GM12865 (cell line): Measurements from ENCODE around the gene RBM20.

ENCODE experiments used
- DNase-seq: peaks from one replicate; pipeline ENCODE4 v3.0.0; 2010; ENCODE audit warnings: low read depth
- H3K4me3 ChIP-seq: 2 replicates; pipeline ENCODE4 v1.5.1; 2011; ENCODE audit warnings: mild to moderate bottlenecking, low read depth, low read length, control low read depth
- TF ChIP-seq, protein P1 (sequence below): IDR thresholded peaks from 2 replicates; pipeline ENCODE4 v1.5.1; 2011; ENCODE audit warnings: low read length, control low read depth, low read depth, inconsistent platforms; ENCODE audit not compliant: insufficient read depth; ENCODE audit errors: missing control alignments

The RBM20 gene

DNA sequence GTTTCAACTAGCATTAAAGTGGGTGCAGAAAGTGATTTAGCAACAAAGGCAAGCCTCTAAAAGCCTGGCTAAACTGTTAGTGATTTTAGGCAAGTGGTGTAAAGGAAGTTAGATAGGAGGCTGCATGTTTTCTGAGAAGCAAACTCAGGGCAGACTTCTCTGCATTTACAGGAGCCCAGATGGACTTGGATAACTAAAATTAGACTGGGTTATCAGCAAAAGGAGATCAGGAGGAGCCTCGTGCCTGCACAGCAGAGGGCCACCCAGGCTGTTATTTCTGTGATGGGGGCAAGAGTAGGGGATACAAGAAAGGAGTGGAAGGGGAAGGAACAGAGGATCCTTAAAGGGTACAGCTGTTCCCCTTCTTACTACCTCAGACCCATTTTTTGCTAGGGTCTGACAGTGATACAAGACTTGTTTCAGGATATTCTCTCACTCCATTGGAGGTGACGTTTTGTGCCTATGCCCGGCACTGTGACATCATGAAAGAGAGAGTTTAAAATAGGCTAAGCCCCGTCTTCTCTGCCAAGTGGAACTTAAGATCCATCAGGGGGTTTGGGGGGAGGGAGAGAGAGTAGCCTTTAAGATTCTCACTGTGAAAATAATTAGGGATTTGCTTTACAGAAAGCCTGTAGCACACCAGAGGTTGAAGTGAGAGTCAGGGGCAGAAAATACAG lies 178.0 kb downstream of the RBM20 start:
- no peak overlapping the region for H3K4me3 ChIP-seq
- no peak for DNase-seq
- TF ChIP-seq, protein P1, sequence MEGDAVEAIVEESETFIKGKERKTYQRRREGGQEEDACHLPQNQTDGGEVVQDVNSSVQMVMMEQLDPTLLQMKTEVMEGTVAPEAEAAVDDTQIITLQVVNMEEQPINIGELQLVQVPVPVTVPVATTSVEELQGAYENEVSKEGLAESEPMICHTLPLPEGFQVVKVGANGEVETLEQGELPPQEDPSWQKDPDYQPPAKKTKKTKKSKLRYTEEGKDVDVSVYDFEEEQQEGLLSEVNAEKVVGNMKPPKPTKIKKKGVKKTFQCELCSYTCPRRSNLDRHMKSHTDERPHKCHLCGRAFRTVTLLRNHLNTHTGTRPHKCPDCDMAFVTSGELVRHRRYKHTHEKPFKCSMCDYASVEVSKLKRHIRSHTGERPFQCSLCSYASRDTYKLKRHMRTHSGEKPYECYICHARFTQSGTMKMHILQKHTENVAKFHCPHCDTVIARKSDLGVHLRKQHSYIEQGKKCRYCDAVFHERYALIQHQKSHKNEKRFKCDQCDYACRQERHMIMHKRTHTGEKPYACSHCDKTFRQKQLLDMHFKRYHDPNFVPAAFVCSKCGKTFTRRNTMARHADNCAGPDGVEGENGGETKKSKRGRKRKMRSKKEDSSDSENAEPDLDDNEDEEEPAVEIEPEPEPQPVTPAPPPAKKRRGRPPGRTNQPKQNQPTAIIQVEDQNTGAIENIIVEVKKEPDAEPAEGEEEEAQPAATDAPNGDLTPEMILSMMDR = no peak

DNA sequence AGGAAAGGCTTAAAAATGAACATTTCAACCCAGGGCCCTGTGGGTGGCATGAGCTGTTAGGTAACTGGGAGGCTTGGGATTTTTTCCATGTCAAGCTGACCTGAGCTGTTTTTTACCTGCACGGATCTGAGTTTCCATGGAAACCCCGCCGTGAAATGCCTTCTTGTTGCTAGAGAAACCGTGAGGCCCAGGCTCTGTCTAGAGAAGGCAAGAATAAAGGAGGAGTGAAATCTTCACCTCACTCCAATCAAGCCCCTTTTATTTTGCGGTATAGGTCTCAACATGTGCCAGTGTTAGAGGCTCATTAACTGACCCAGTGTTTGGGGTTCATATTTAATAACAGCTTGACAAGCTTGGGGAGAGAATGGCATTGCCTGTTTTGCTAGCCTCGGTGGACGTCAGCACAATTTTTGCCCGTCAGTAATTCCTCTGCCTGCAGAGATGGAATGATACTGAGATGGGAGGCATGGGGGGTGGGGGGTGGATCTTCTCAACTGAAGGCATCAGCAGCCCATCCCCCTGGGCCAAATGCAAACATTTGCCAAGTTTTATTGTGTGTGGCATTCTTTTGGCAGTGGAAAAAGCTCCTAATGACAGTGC lies 178.7 kb downstream of the RBM20 start:
- DNase-seq = no peak
- no peak overlapping the region for H3K4me3 ChIP-seq
- TF ChIP-seq, protein P1 = no peak

DNA sequence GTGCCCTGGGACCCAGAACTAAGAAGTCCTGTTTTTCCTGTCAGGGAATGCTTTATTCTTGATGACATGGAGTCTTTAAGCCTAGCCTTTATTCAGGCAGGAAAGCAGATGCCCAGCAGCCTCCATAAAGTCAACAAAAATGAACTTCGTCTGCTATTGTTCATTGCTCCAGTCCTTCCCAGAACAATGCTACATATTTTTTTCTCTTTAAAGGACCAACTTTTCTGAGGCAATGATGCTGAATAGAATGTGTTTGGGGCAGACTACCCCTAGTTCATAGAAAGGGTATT lies 180.0 kb downstream of the RBM20 start:
- no peak overlapping the region for H3K4me3 ChIP-seq
- TF ChIP-seq, protein P1 = no peak
- no peak for DNase-seq

DNA sequence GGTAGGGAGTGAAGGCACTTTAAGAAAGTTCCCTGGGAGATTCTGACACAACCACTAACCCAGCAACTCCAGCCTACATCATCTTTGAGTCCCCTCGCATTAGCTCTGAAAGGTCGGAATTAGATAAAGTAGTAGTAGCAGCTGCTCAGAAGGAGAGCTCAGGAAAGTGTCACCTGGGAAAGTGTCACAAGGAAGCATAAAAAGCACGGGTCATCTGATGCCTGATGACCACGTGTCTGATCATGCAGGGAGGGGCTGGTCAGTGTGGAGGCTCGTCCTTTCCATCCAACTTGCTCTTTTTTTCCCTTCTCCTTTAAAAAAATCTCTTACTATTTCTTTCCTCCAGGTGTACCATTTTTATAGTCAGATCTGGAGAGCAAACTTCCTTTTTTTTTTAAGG lies 180.5 kb downstream of the RBM20 start:
- TF ChIP-seq, protein P1 = no peak
- no peak overlapping the region for H3K4me3 ChIP-seq
- no peak for DNase-seq

DNA sequence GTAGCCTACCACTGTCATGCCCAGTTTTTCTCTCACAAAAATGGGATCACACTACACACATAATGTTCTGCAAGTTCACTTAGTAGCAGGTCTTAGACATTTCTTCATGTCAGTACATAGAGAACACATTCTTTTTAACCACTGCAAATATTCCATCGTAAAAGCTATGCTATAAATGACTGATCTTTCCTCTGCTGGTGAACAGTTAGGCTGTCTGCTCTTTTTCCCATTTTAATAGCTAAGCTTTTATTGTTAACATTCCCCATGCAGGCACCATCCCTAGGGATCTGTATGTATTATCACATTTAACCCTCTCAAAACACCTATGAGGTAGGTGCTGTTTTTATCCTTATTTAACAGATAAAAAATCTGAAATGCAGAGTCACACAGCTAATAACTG lies 181.4 kb downstream of the RBM20 start:
- H3K4me3 ChIP-seq = no peak overlapping the region
- TF ChIP-seq, protein P1 = no peak
- no peak for DNase-seq

DNA sequence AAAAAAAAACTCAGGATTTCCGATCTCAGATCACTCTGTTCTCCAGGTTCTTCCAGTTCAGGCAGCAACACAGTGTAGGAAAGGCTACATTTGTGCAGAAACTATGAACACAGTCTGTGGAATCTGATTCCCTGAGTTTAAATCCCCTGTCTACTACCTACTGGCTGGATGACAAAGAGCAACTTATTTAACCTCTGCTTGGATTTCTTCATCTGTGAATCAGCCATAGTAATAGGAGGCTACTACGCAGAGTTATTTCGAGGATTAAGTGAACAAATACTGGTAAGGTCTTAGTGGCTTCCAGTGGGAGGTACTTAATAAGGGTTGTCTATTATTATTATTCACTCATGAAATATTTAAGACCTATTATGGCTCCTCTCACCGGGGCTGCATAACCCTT lies 183.3 kb downstream of the RBM20 start:
- TF ChIP-seq, protein P1 = no peak
- no peak for DNase-seq
- no peak overlapping the region for H3K4me3 ChIP-seq

DNA sequence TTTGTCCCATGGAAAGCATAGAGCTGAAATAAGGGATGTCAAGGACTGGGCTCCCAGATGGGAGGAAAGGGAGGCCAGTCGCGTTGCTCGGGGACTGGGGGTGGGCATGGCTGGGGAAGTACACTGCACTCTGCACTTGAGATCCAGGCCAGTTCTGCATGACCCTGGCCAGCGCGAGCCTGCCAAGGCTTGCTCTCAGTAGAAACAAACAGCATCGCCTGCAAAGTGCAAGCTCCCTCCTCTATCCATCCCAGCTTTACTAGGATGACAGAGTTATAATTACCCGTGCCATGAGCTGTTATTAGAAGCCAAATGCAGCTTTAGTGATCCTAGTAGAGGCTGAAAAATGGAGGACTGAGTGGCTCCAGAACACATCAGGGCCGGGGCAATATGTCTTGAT lies 183.7 kb downstream of the RBM20 start:
- TF ChIP-seq, protein P1 = no peak
- no peak overlapping the region for H3K4me3 ChIP-seq
- no peak for DNase-seq
